ENCODE measurements around the gene PTPRT.

DNA sequence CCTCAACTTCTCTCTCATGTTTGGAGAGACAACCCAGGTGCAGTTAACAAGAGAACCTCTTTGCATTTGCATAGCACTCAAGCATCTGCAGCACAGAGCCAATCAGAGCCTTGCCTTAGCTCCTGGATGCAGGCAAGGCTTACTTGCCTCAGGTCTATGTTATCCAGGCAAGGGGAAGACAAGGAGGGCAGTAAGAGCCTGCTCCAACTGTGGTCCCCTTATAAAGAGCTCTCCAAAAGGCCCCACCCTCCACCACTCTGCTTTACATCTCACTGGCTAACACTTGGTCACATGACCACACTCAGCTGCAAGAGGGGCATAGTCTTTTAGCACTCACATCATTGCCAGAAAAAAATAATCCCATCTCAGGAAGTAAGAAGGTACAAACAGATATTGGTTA, 540.0 kb downstream of the PTPRT start:
- TF ChIP-seq CBX2 (IDR thresholded peaks at IDR 0.05; ENCODE audit: borderline replicate concordance, low read depth) (no peak), POLR2A (IDR thresholded peaks at IDR 0.05; ENCODE audit: low read length) (no peak), MAZ (IDR thresholded peaks at IDR 0.05; ENCODE audit: borderline replicate concordance, low read depth, low read length) (no peak), JUN (IDR thresholded peaks at IDR 0.05) (no peak), KDM1A (IDR thresholded peaks at IDR 0.05; ENCODE audit: low read depth) (no peak), ZNF302 (CRISPR knock-in tag; IDR thresholded peaks at IDR 0.05) (no peak), NR3C1 (IDR thresholded peaks at IDR 0.05) (no peak), JUNB (IDR thresholded peaks at IDR 0.05) (no peak), RAD21 (conservative IDR thresholded peaks at IDR 0.05 in 1 of 2, IDR thresholded peaks at IDR 0.05 in 1 of 2) (no peak), SREBF2 (IDR thresholded peaks at IDR 0.05) (no peak), ESRRA (IDR thresholded peaks at IDR 0.05; ENCODE audit: borderline replicate concordance, low read length) (no peak)
- TF ChIP-seq, protein P1, sequence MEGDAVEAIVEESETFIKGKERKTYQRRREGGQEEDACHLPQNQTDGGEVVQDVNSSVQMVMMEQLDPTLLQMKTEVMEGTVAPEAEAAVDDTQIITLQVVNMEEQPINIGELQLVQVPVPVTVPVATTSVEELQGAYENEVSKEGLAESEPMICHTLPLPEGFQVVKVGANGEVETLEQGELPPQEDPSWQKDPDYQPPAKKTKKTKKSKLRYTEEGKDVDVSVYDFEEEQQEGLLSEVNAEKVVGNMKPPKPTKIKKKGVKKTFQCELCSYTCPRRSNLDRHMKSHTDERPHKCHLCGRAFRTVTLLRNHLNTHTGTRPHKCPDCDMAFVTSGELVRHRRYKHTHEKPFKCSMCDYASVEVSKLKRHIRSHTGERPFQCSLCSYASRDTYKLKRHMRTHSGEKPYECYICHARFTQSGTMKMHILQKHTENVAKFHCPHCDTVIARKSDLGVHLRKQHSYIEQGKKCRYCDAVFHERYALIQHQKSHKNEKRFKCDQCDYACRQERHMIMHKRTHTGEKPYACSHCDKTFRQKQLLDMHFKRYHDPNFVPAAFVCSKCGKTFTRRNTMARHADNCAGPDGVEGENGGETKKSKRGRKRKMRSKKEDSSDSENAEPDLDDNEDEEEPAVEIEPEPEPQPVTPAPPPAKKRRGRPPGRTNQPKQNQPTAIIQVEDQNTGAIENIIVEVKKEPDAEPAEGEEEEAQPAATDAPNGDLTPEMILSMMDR (IDR thresholded peaks at IDR 0.05) = no peak
- TF ChIP-seq, protein P2, sequence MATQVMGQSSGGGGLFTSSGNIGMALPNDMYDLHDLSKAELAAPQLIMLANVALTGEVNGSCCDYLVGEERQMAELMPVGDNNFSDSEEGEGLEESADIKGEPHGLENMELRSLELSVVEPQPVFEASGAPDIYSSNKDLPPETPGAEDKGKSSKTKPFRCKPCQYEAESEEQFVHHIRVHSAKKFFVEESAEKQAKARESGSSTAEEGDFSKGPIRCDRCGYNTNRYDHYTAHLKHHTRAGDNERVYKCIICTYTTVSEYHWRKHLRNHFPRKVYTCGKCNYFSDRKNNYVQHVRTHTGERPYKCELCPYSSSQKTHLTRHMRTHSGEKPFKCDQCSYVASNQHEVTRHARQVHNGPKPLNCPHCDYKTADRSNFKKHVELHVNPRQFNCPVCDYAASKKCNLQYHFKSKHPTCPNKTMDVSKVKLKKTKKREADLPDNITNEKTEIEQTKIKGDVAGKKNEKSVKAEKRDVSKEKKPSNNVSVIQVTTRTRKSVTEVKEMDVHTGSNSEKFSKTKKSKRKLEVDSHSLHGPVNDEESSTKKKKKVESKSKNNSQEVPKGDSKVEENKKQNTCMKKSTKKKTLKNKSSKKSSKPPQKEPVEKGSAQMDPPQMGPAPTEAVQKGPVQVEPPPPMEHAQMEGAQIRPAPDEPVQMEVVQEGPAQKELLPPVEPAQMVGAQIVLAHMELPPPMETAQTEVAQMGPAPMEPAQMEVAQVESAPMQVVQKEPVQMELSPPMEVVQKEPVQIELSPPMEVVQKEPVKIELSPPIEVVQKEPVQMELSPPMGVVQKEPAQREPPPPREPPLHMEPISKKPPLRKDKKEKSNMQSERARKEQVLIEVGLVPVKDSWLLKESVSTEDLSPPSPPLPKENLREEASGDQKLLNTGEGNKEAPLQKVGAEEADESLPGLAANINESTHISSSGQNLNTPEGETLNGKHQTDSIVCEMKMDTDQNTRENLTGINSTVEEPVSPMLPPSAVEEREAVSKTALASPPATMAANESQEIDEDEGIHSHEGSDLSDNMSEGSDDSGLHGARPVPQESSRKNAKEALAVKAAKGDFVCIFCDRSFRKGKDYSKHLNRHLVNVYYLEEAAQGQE (IDR thresholded peaks at IDR 0.05) = no peak
- TF ChIP-seq, protein P3, sequence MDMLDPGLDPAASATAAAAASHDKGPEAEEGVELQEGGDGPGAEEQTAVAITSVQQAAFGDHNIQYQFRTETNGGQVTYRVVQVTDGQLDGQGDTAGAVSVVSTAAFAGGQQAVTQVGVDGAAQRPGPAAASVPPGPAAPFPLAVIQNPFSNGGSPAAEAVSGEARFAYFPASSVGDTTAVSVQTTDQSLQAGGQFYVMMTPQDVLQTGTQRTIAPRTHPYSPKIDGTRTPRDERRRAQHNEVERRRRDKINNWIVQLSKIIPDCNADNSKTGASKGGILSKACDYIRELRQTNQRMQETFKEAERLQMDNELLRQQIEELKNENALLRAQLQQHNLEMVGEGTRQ (IDR thresholded peaks at IDR 0.05) = no peak

All from A549 (cell line).